PC-9 (cell line): ENCODE data around the gene USP24. TPM values are rescaled to one million over a fixed set of nuclear protein-coding genes. Genes with fewer than 3 reads are reported as not detected.
"Not testable (repeated sequence)": the region's sequence is repeated elsewhere in the genome, so short reads cannot be mapped to it uniquely, and the experiment has no call there.

Experiments used
- BruUV-seq: library from RNA; stranded (reverse); fragments of 400-500 nt; replicated peaks from 2 replicates; lab custom pipeline; 2021; lab: Mats Ljungman, UMichigan
- CTCF ChIA-PET: fragments of 300-600 bp; sonication (Branson Sonifier 250); formaldehyde crosslinking; loops from one replicate; lab custom pipeline; 2022; ENCODE audit warnings: antibody characterized with exemption; lab: Charles Lee
- POLR2A ChIA-PET: fragments of 300-600 bp; sonication (Branson Sonifier 250); formaldehyde crosslinking; loops from one replicate; lab custom pipeline; 2022; ENCODE audit warnings: antibody characterized with exemption; ENCODE audit not compliant: unreplicated experiment; lab: Charles Lee
- DNase-seq, 2 experiments: peaks; one replicate each; pipeline versions ENCODE4 v3.0.0 to v3.0.0-alpha.2; 2015 to 2022; ENCODE audit warnings: mixed read lengths in 1 of 2
- H2AFZ ChIP-seq: fragments of 200-600 bp; sonication (generic); 2 replicates; pipeline ENCODE4 v1.8.1; 2017; ENCODE audit warnings: antibody characterized with exemption
- H3F3A ChIP-seq: fragments of 200-600 bp; sonication (generic); 2 replicates; pipeline ENCODE4 v1.8.1; 2017; ENCODE audit warnings: antibody characterized with exemption, mild to moderate bottlenecking, low read depth; ENCODE audit not compliant: insufficient read depth
- H3K27ac ChIP-seq: fragments of 200-600 bp; sonication (generic); 2 replicates; pipeline ENCODE4 v1.6.1; 2016; ENCODE audit warnings: mixed run types
- H3K27me3 ChIP-seq: fragments of 200-600 bp; sonication (generic); 2 replicates; pipeline ENCODE4 v1.6.1; 2016; ENCODE audit warnings: low read depth, mixed run types; ENCODE audit not compliant: insufficient read depth
- H3K36me3 ChIP-seq: fragments of 200-600 bp; sonication (generic); 2 replicates; pipeline ENCODE4 v1.6.1; 2016; ENCODE audit warnings: low read depth, mixed run types
- H3K4me1 ChIP-seq: fragments of 200-600 bp; sonication (generic); replicated peaks from 2 replicates; pipeline ENCODE4 v1.6.1; 2016; ENCODE audit warnings: mixed run types; ENCODE audit not compliant: insufficient read depth
- H3K4me2 ChIP-seq: fragments of 200-600 bp; sonication (generic); 2 replicates; pipeline ENCODE4 v1.6.1; 2017; ENCODE audit warnings: mixed run types
- H3K4me3 ChIP-seq: fragments of 200-600 bp; sonication (generic); 2 replicates; pipeline ENCODE4 v1.6.1; 2016; ENCODE audit warnings: mixed run types
- H3K79me2 ChIP-seq: fragments of 200-600 bp; sonication (generic); 2 replicates; pipeline ENCODE4 v1.6.1; 2017; ENCODE audit warnings: low read depth, mixed run types
- H3K9me2 ChIP-seq: fragments of 200-600 bp; sonication (generic); 2 replicates; pipeline ENCODE4 v1.8.1; 2017; ENCODE audit warnings: mild to moderate bottlenecking; ENCODE audit not compliant: insufficient read depth
- H3K9me3 ChIP-seq: fragments of 200-600 bp; sonication (generic); 2 replicates; pipeline ENCODE4 v1.8.1; 2016; ENCODE audit warnings: low read depth; ENCODE audit not compliant: insufficient read depth
- H4K20me1 ChIP-seq: fragments of 200-600 bp; sonication (generic); 2 replicates; pipeline ENCODE4 v1.8.1; 2017; ENCODE audit not compliant: insufficient read depth
- CTCF ChIP-seq: fragments of 200-600 bp; sonication (generic); conservative IDR thresholded peaks from 2 replicates; pipeline ENCODE4 v1.6.1; 2017; ENCODE audit warnings: mixed run types, antibody characterized with exemption, mild to moderate bottlenecking, moderate library complexity
- EZH2 ChIP-seq: fragments of 200-600 bp; sonication (generic); IDR thresholded peaks from 2 replicates; pipeline ENCODE4 v1.8.0; 2017; ENCODE audit warnings: antibody characterized with exemption, low read depth
- intact Hi-C: fragments of 100-400 bp; cut with micrococcal nuclease; formaldehyde crosslinking; loops from one replicate; pipeline ENCODE4 v1.10.0; 2022; ENCODE audit not compliant: unreplicated experiment
- total RNA-seq: library from RNA; stranded (reverse); gene quantifications from 2 replicates; pipeline ENCODE4 v1.2.3, GENCODE V29; 2021

USP24 gene
- total RNA-seq, 1 experiment from 2014 or later, result 61.0 TPM

- Histone ChIP-seq H3F3A (peaks cover 11% of the 10 kb centered on the region), H3K9me2 (no peaks in the 10 kb centered on the region), H3K4me3 (no peak overlapping the region), H3K4me2 (no peak overlapping the region), H4K20me1 (no peaks in the 10 kb centered on the region), H3K27me3 (no peaks in the 10 kb centered on the region), H2AFZ (no peak overlapping the region), H3K36me3 (no peaks in the 10 kb centered on the region), H3K9me3 (peaks cover 3% of the 10 kb centered on the region; the same call in 1 of the 2 replicates), H3K79me2 (no peaks in the 10 kb centered on the region), H3K27ac (no peak overlapping the region), H3K4me1 (peaks cover 20% of the 10 kb centered on the region)
- DNase-seq, result no peak
- BruUV-seq, result no TSS peak
- intact Hi-C loops, result no loop called here
- ChIA-PET CTCF (no interaction called here), POLR2A (no interaction called here)
- TF ChIP-seq CTCF (no peak), EZH2 (no peak)
Measured at GRCh38 chr1:55232448-55233144, 17.4 kb upstream of the USP24 start.

DNA sequence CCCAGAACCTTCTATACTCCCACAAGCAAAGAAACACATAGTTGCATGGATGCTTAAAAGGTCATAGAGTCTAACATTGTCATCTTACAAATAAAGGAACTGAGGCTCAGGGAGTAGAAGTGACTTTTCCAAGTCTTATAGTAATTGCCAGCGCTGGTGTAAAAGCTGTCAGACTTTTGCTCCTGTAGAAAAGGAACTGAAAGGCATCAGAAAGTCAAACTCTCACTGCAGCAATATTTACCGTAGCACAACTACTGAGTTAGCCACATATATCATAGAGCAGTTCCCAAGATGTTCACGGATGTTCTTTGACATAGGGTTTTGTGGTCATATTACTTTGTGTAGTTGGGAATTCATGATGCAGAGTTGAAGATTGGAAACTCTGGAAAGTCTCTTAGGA lies 16.6 kb upstream of the USP24 start:
- Histone ChIP-seq H3F3A (peaks cover 11% of the 10 kb centered on the region), H3K4me3 (no peak overlapping the region), H3K27me3 (no peaks in the 10 kb centered on the region), H3K27ac (no peak overlapping the region), H3K9me2 (no peaks in the 10 kb centered on the region), H3K36me3 (no peaks in the 10 kb centered on the region), H3K4me1 (peaks cover 20% of the 10 kb centered on the region), H2AFZ (no peak overlapping the region), H4K20me1 (no peaks in the 10 kb centered on the region), H3K4me2 (no peak overlapping the region), H3K9me3 (peaks cover 6% of the 10 kb centered on the region; the same call in 1 of the 2 replicates), H3K79me2 (no peaks in the 10 kb centered on the region)
- CTCF ChIA-PET, result no interaction called here
- DNase-seq, result no peak
- BruUV-seq, result no TSS peak
- POLR2A ChIA-PET, result no interaction called here
- TF ChIP-seq EZH2 (no peak), CTCF (no peak)
- intact Hi-C loops, result no loop called here

GRCh38 chr1:55230659-55231058 lies 15.5 kb upstream of the USP24 start:
- TF ChIP-seq EZH2 (no peak), CTCF (no peak)
- intact Hi-C loops, result no loop called here
- Histone ChIP-seq H3K36me3 (no peaks in the 10 kb centered on the region), H3K9me2 (no peaks in the 10 kb centered on the region), H3K4me3 (no peak overlapping the region), H4K20me1 (no peaks in the 10 kb centered on the region), H3F3A (peaks cover 5% of the 10 kb centered on the region; the same call in 1 of the 2 replicates), H3K79me2 (no peaks in the 10 kb centered on the region), H3K4me1 (peaks cover 13% of the 10 kb centered on the region), H3K4me2 (no peak overlapping the region), H3K9me3 (peaks cover 6% of the 10 kb centered on the region; the same call in 1 of the 2 replicates), H3K27me3 (no peaks in the 10 kb centered on the region), H2AFZ (no peak overlapping the region), H3K27ac (no peak overlapping the region)
- CTCF ChIA-PET, result no interaction called here
- POLR2A ChIA-PET, result no interaction called here
- DNase-seq, result no peak
- no TSS peak for BruUV-seq

DNA sequence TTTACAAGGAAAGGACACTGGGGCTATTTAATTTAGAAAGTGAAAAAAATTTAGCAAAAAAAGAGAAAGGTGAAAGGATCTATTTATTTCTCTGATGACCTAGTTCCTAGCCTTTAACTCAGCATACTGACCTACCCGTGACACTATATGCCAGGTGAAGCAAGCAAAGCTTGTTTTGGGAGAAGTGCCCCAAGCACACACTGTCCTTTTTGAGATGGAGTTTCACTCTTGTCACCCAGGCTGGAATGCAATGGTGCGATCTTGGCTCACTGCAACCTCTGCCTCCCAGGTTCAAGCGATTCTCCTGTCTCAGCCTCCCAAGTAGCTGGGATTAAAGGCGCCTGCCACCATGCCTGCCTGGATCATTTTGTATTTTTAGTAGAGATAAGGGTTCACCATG lies 14.6 kb upstream of the USP24 start:
- CTCF ChIA-PET, H3K9me3 ChIP-seq, DNase-seq, H3K9me2 ChIP-seq, H3K4me2 ChIP-seq, H3F3A ChIP-seq, H4K20me1 ChIP-seq, H3K27me3 ChIP-seq, BruUV-seq, H3K27ac ChIP-seq, H3K4me3 ChIP-seq, intact Hi-C loops, H3K79me2 ChIP-seq, H2AFZ ChIP-seq, H3K36me3 ChIP-seq: not testable (repeated sequence)
- POLR2A ChIA-PET, result interaction anchor here (0.5 kb wide), 1 partner anchor 15 kb away, joined by 4 read pairs; no protein-coding TSS in a partner anchor
- peaks cover 16% of the 10 kb centered on the region for H3K4me1 ChIP-seq
